Panc1 (cell line): ENCODE measurements around the gene GIGYF1.

Experiments
- CTCF ChIP-seq: fragments of 450-650 bp; IDR thresholded peaks from 2 replicates; pipeline ENCODE4 v1.5.1; 2017; ENCODE audit warnings: mild to moderate bottlenecking
- POLR2AphosphoS5 ChIP-seq: IDR thresholded peaks from 2 replicates; pipeline ENCODE4 v1.6.1; 2012; ENCODE audit warnings: mild to moderate bottlenecking, low read depth, low read length, moderate library complexity
- REST ChIP-seq, 2 experiments: IDR thresholded peaks; 2 replicates each; pipeline ENCODE4 v1.6.1; 2011 to 2012; ENCODE audit warnings: low read depth in 2 of 2, control low read depth in 1 of 2, low read length in 1 of 2, mild to moderate bottlenecking in 1 of 2, moderate library complexity in 1 of 2; ENCODE audit not compliant: insufficient read depth in 1 of 2
- SIN3A ChIP-seq: IDR thresholded peaks from 2 replicates; pipeline ENCODE4 v1.6.1; 2012; ENCODE audit warnings: low read depth, mild to moderate bottlenecking, low read length, moderate library complexity, borderline replicate concordance; ENCODE audit not compliant: insufficient read depth

- TF ChIP-seq POLR2AphosphoS5 (no peak), CTCF (no peak), REST (IDR thresholded peaks at IDR 0.05; ENCODE audit: insufficient read depth in 1 of 2, low read depth in 2 of 2, low read length in 1 of 2) (no peak), SIN3A (no peak)
These were observed 9.5 kb downstream of the GIGYF1 start for GRCh38 chr7:100684534-100685042.
